Measurements from ENCODE around the gene FNBP1L.
A peak's percentile ranks its signal among the peaks of the same experiment; 100 is the strongest.

The FNBP1L gene

GRCh38 chr1:93448292-93448982 lies 519 bp downstream of the FNBP1L start (continued):
- TF ChIP-seq, protein P1, sequence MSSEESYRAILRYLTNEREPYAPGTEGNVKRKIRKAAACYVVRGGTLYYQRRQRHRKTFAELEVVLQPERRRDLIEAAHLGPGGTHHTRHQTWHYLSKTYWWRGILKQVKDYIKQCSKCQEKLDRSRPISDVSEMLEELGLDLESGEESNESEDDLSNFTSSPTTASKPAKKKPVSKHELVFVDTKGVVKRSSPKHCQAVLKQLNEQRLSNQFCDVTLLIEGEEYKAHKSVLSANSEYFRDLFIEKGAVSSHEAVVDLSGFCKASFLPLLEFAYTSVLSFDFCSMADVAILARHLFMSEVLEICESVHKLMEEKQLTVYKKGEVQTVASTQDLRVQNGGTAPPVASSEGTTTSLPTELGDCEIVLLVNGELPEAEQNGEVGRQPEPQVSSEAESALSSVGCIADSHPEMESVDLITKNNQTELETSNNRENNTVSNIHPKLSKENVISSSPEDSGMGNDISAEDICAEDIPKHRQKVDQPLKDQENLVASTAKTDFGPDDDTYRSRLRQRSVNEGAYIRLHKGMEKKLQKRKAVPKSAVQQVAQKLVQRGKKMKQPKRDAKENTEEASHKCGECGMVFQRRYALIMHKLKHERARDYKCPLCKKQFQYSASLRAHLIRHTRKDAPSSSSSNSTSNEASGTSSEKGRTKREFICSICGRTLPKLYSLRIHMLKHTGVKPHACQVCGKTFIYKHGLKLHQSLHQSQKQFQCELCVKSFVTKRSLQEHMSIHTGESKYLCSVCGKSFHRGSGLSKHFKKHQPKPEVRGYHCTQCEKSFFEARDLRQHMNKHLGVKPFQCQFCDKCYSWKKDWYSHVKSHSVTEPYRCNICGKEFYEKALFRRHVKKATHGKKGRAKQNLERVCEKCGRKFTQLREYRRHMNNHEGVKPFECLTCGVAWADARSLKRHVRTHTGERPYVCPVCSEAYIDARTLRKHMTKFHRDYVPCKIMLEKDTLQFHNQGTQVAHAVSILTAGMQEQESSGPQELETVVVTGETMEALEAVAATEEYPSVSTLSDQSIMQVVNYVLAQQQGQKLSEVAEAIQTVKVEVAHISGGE (tag by site-specific recombination; conservative IDR thresholded peaks at IDR 0.05; ENCODE audit: low read depth), result peak; percentile 30; the same call in 1 of the 2 replicates
- TF ChIP-seq SP2 (tag by site-specific recombination; IDR thresholded peaks at IDR 0.05) (peak; percentile 60; the same call in 1 of the 2 replicates), ZNF26 (tag by site-specific recombination; IDR thresholded peaks at IDR 0.05) (no peak), PRDM10 (tag by site-specific recombination; IDR thresholded peaks at IDR 0.05) (peak; percentile 29; the same call in 1 of the 2 replicates), ZNF621 (tag by site-specific recombination; IDR thresholded peaks at IDR 0.05) (no peak), ZNF132 (tag by site-specific recombination; IDR thresholded peaks at IDR 0.05; ENCODE audit: borderline replicate concordance) (no peak), ZNF223 (tag by site-specific recombination; IDR thresholded peaks at IDR 0.05) (no peak), ZNF585B (tag by site-specific recombination; IDR thresholded peaks at IDR 0.05) (no peak), ZBTB17 (tag by site-specific recombination; IDR thresholded peaks at IDR 0.05) (no peak), ZXDB (tag by site-specific recombination; IDR thresholded peaks at IDR 0.05) (0 out of 2 replicates have a peak, but pooled peaks have one; percentile 39), YY1 (tag by site-specific recombination; IDR thresholded peaks at IDR 0.05) (0 out of 2 replicates have a peak, but pooled peaks have one; percentile 5), ZNF121 (tag by site-specific recombination; IDR thresholded peaks at IDR 0.05) (no peak), ZNF354C (tag by site-specific recombination; IDR thresholded peaks at IDR 0.05; ENCODE audit: borderline replicate concordance, low read depth) (no peak), ZNF324 (tag by site-specific recombination; IDR thresholded peaks at IDR 0.05) (no peak), GLI4 (tag by site-specific recombination; IDR thresholded peaks at IDR 0.05) (no peak), ZNF48 (tag by site-specific recombination; IDR thresholded peaks at IDR 0.05) (no peak), EGR2 (tag by site-specific recombination; IDR thresholded peaks at IDR 0.05; ENCODE audit: low read depth) (peak; percentile 46; the same call in 1 of the 2 replicates), ZNF140 (tag by site-specific recombination; IDR thresholded peaks at IDR 0.05) (no peak), ZNF302 (tag by site-specific recombination; IDR thresholded peaks at IDR 0.05; ENCODE audit: low read depth) (no peak), ZBTB44 (tag by site-specific recombination; IDR thresholded peaks at IDR 0.05) (no peak)
- TF ChIP-seq, protein P2, sequence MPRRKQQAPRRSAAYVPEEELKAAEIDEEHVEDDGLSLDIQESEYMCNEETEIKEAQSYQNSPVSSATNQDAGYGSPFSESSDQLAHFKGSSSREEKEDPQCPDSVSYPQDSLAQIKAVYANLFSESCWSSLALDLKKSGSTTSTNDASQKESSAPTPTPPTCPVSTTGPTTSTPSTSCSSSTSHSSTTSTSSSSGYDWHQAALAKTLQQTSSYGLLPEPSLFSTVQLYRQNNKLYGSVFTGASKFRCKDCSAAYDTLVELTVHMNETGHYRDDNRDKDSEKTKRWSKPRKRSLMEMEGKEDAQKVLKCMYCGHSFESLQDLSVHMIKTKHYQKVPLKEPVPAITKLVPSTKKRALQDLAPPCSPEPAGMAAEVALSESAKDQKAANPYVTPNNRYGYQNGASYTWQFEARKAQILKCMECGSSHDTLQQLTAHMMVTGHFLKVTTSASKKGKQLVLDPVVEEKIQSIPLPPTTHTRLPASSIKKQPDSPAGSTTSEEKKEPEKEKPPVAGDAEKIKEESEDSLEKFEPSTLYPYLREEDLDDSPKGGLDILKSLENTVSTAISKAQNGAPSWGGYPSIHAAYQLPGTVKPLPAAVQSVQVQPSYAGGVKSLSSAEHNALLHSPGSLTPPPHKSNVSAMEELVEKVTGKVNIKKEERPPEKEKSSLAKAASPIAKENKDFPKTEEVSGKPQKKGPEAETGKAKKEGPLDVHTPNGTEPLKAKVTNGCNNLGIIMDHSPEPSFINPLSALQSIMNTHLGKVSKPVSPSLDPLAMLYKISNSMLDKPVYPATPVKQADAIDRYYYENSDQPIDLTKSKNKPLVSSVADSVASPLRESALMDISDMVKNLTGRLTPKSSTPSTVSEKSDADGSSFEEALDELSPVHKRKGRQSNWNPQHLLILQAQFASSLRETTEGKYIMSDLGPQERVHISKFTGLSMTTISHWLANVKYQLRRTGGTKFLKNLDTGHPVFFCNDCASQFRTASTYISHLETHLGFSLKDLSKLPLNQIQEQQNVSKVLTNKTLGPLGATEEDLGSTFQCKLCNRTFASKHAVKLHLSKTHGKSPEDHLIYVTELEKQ (tag by site-specific recombination; IDR thresholded peaks at IDR 0.05; ENCODE audit: borderline replicate concordance), result no peak
- TF ChIP-seq, protein P3, sequence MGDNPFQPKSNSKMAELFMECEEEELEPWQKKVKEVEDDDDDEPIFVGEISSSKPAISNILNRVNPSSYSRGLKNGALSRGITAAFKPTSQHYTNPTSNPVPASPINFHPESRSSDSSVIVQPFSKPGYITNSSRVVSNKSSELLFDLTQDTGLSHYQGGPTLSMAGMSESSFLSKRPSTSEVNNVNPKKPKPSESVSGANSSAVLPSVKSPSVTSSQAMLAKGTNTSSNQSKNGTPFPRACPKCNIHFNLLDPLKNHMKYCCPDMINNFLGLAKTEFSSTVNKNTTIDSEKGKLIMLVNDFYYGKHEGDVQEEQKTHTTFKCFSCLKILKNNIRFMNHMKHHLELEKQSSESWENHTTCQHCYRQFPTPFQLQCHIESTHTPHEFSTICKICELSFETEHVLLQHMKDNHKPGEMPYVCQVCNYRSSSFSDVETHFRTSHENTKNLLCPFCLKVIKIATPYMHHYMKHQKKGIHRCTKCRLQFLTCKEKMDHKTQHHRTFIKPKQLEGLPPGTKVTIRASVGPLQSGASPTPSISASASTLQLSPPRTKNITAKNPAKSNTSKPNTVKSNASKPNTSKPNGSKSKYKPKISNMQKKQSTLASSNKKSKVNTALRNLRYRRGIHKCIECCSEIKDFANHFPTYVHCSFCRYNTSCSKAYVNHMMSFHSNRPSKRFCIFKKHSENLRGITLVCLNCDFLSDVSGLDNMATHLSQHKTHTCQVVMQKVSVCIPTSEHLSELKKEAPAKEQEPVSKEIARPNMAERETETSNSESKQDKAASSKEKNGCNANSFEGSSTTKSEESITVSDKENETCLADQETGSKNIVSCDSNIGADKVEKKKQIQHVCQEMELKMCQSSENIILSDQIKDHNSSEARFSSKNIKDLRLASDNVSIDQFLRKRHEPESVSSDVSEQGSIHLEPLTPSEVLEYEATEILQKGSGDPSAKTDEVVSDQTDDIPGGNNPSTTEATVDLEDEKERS (tag by site-specific recombination; IDR thresholded peaks at IDR 0.05), result no peak
